GM12878 (cell line): Measurements from ENCODE around the gene WWOX. TPM values are rescaled to one million over a fixed set of nuclear protein-coding genes. Genes with fewer than 3 reads are reported as not detected.

ENCODE experiments used
- ATAC-seq: fragments of 200-7000 bp; cut with Tn5 transposase; 3 replicates; pipeline ENCODE4 v1.9.1; 2020; ENCODE audit warnings: mild to moderate bottlenecking, moderate library complexity
- BruUV-seq: library from RNA; stranded (reverse); fragments of 400-500 nt; replicated peaks from 2 replicates; lab custom pipeline; 2021; lab: Mats Ljungman, UMichigan
- CTCF ChIA-PET: fragments of 300-600 bp; sonication (Branson Sonifier 250); formaldehyde crosslinking; extraction: SDS; loops from one replicate; lab custom pipeline; 2021; ENCODE audit warnings: inconsistent platforms; lab: Yijun Ruan, JAX
- POLR2A ChIA-PET: fragments of 350-600 bp; formaldehyde crosslinking; extraction: SDS; loops from one replicate; lab custom pipeline; 2021; ENCODE audit warnings: inconsistent platforms; lab: Charles Lee
- RAD21 ChIA-PET: fragments of 300-600 bp; sonication (Branson Sonifier 250); formaldehyde crosslinking; loops from one replicate; lab custom pipeline; 2023; ENCODE audit warnings: antibody characterized with exemption; ENCODE audit not compliant: unreplicated experiment; lab: Charles Lee
- SMC1A ChIA-PET: fragments of 300-600 bp; sonication (Branson Sonifier 250); formaldehyde crosslinking; loops from one replicate; lab custom pipeline; 2023; ENCODE audit not compliant: unreplicated experiment, uncharacterized antibody; lab: Charles Lee
- DNase-seq: peaks from one replicate; pipeline ENCODE4 v3.0.0-alpha.2; 2011; ENCODE audit warnings: low read depth, low spot score
- FAIRE-seq: peaks from 3 replicates; lab custom pipeline; 2011; peaks lifted over from hg19 to GRCh38; lab: Jason Lieb, UNC
- H2AFZ ChIP-seq: 2 replicates; pipeline ENCODE4 v1.6.0; 2011; ENCODE audit warnings: low read depth, low read length, control low read depth; ENCODE audit not compliant: control insufficient read depth
- H3K27ac ChIP-seq: 2 replicates; pipeline ENCODE4 v1.5.1; 2011; ENCODE audit warnings: control low read depth; ENCODE audit not compliant: control insufficient read depth, insufficient read depth
- H3K27me3 ChIP-seq, 2 experiments: replicated peaks in 1 of 2; 2 replicates each; pipeline versions ENCODE4 v1.6.0 to v1.6.1; 2011; ENCODE audit warnings: low read length in 1 of 2; ENCODE audit not compliant: control insufficient read depth in 2 of 2, insufficient read depth in 2 of 2
- H3K36me3 ChIP-seq, 2 experiments: 2 replicates each; pipeline ENCODE4 v1.5.1; 2011; ENCODE audit warnings: low read length in 1 of 2; ENCODE audit not compliant: control insufficient read depth in 2 of 2, insufficient read depth in 2 of 2
- H3K4me1 ChIP-seq: 2 replicates; pipeline ENCODE4 v1.6.1; 2011; ENCODE audit warnings: mild to moderate bottlenecking, low read length, moderate library complexity, mixed read lengths; ENCODE audit not compliant: control insufficient read depth, insufficient read depth
- H3K4me2 ChIP-seq: 2 replicates; pipeline ENCODE4 v1.6.0; 2011; ENCODE audit warnings: control low read depth; ENCODE audit not compliant: control insufficient read depth, insufficient read depth
- H3K4me3 ChIP-seq: fragments of 200-600 bp; sonication (generic); 2 replicates; pipeline ENCODE4 v1.5.1; 2016
- H3K79me2 ChIP-seq: 2 replicates; pipeline ENCODE4 v1.6.0; 2011; ENCODE audit warnings: low read length; ENCODE audit not compliant: control insufficient read depth, insufficient read depth
- H3K9ac ChIP-seq: 2 replicates; pipeline ENCODE4 v1.8.0; 2011; ENCODE audit warnings: low read length, control low read depth, mixed read lengths; ENCODE audit not compliant: control insufficient read depth, insufficient read depth
- H3K9me3 ChIP-seq: replicated peaks from 3 replicates; pipeline ENCODE4 v1.5.1; 2011; ENCODE audit warnings: mild to moderate bottlenecking, low read length; ENCODE audit not compliant: control insufficient read depth, insufficient read depth
- H4K20me1 ChIP-seq: 2 replicates; pipeline ENCODE4 v1.6.0; 2011; ENCODE audit not compliant: control insufficient read depth, insufficient read depth
- BCL11A ChIP-seq: IDR thresholded peaks from 2 replicates; pipeline ENCODE4 v1.6.1; 2011; ENCODE audit warnings: low read depth, low read length
- BHLHE40 ChIP-seq, 2 experiments: fragments of 450-650 bp in 1 of 2; IDR thresholded peaks; 2 replicates each; pipeline ENCODE4 v1.6.1; 2011 to 2017; ENCODE audit warnings: low read depth in 2 of 2, borderline replicate concordance in 1 of 2, improper control_type of control experiment in 1 of 2, low read length in 1 of 2, mild to moderate bottlenecking in 1 of 2
- CREM ChIP-seq: IDR thresholded peaks from 2 replicates; pipeline ENCODE4 v1.6.1; 2014; ENCODE audit warnings: antibody characterized with exemption, low read depth
- FOS ChIP-seq: IDR thresholded peaks from 3 replicates; pipeline ENCODE4 v1.6.1; 2011; ENCODE audit warnings: borderline replicate concordance; ENCODE audit not compliant: insufficient read length; ENCODE audit errors: extremely low read depth
- HCFC1 ChIP-seq: fragments of 150-350 bp; IDR thresholded peaks from 2 replicates; pipeline ENCODE4 v1.6.1; 2014; ENCODE audit warnings: low read length
- HDGF ChIP-seq: fragments of 450-650 bp; IDR thresholded peaks from 2 replicates; pipeline ENCODE4 v1.6.1; 2016; ENCODE audit warnings: antibody characterized with exemption
- IKZF2 ChIP-seq, 2 experiments: fragments of 450-650 bp; IDR thresholded peaks; 2 replicates each; pipeline ENCODE4 v1.6.1; 2017; ENCODE audit warnings: mild to moderate bottlenecking in 2 of 2, moderate library complexity in 2 of 2
- JUND ChIP-seq: IDR thresholded peaks from 2 replicates; pipeline ENCODE4 v1.6.1; 2012; ENCODE audit warnings: low read depth, mild to moderate bottlenecking, low read length, improper control_type of control experiment, moderate library complexity
- MAX ChIP-seq: IDR thresholded peaks from 2 replicates; pipeline ENCODE4 v1.6.1; 2012; ENCODE audit warnings: low read depth, low read length, improper control_type of control experiment
- NR2C1 ChIP-seq: fragments of 450-650 bp; IDR thresholded peaks from 2 replicates; pipeline ENCODE4 v1.6.1; 2017; ENCODE audit warnings: antibody characterized with exemption, mild to moderate bottlenecking, moderate library complexity
- PML ChIP-seq: IDR thresholded peaks from 2 replicates; pipeline ENCODE4 v1.6.1; 2012; ENCODE audit warnings: low read length, inconsistent platforms
- RAD21 ChIP-seq: IDR thresholded peaks from 2 replicates; pipeline ENCODE4 v1.6.1; 2011; ENCODE audit warnings: mild to moderate bottlenecking, low read depth, low read length, moderate library complexity; ENCODE audit not compliant: insufficient read depth
- RBBP5 ChIP-seq: fragments of 200-600 bp; sonication (generic); conservative IDR thresholded peaks from 2 replicates; pipeline ENCODE4 v1.6.1; 2016
- RELB ChIP-seq: fragments of 450-650 bp; IDR thresholded peaks from 2 replicates; pipeline ENCODE4 v1.6.1; 2017; ENCODE audit warnings: low read depth, mild to moderate bottlenecking, moderate library complexity
- SP1 ChIP-seq: IDR thresholded peaks from one replicate; pipeline ENCODE4 v1.6.1; 2011; ENCODE audit warnings: low read depth, low read length
- SUPT20H ChIP-seq: IDR thresholded peaks from 2 replicates; pipeline ENCODE4 v1.6.1; 2011; ENCODE audit warnings: low read depth, mild to moderate bottlenecking, low read length, moderate library complexity, borderline replicate concordance; ENCODE audit not compliant: control insufficient read depth
- YY1 ChIP-seq: IDR thresholded peaks from 2 replicates; pipeline ENCODE4 v1.6.1; 2011; ENCODE audit warnings: low read depth, mild to moderate bottlenecking, low read length
- ZNF24 ChIP-seq: fragments of 450-650 bp; IDR thresholded peaks from 2 replicates; pipeline ENCODE4 v1.6.1; 2017; ENCODE audit warnings: antibody characterized with exemption, mild to moderate bottlenecking
- ZSCAN29 ChIP-seq: fragments of 450-650 bp; IDR thresholded peaks from 2 replicates; pipeline ENCODE4 v1.6.1; 2017; ENCODE audit warnings: mild to moderate bottlenecking, moderate library complexity
- WGBS: methylation state at CpG from one replicate; pipeline ENCODE4 v1.1.6; 2016; ENCODE audit warnings: low lambda C conversion rate; ENCODE audit not compliant: insufficient replicate concordance, insufficient coverage; ENCODE audit errors: missing lambda C conversion rate; 5-methylcytosine and 5-hydroxymethylcytosine counted together
- in situ Hi-C: fragments of 300-500 bp; cut with MboI; formaldehyde crosslinking; loops from 9 replicates; pipeline ENCODE4 v1.14.3; 2018; ENCODE audit warnings: mixed read lengths
- intact Hi-C: fragments of 100-400 bp; cut with micrococcal nuclease; formaldehyde crosslinking; loops from one replicate; pipeline ENCODE4 v1.14.2; 2022; ENCODE audit not compliant: unreplicated experiment
- polyA plus RNA-seq, 11 experiments: library from polyadenylated mRNA; depleted of rRNA in 4 of 11; unstranded in 6 of 11; stranded (reverse) in 5 of 11; fragments of >200 nt; fragmentation: Nextera tagmentation in 4 of 11; fragmentation: Illumina TruSeq in 1 of 11; extraction: Ambion mirVana in 4 of 11; extraction: Trizol in 1 of 11; gene quantifications; 1 replicate in 1 of 11; 2 replicates in 10 of 11; pipeline versions ENCODE4 v1.2.1 to v1.2.3, GENCODE V29; 2011 to 2016; ENCODE audit warnings: inconsistent platforms in 2 of 11, missing spikeins in 2 of 11, low read depth in 1 of 11
- total RNA-seq, 4 experiments: library from RNA; depleted of rRNA in 3 of 4; stranded (reverse); fragments of >200 nt in 3 of 4; fragmentation: Illumina TruSeq in 1 of 4; extraction: Trizol in 1 of 4; gene quantifications; 2 replicates each; pipeline versions ENCODE4 v1.2.1 to v1.2.3, GENCODE V29; 2013 to 2021
- TF ChIP-seq, protein P1 (sequence below): fragments of 450-650 bp; IDR thresholded peaks from 2 replicates; pipeline ENCODE4 v1.6.1; 2018; ENCODE audit warnings: borderline replicate concordance, mild to moderate bottlenecking; ENCODE audit not compliant: partially characterized antibody

WWOX gene
- total and polyA plus RNA-seq, 10 of the 15 experiments (the other 5 are each of a cell fraction or from before 2014, with no cell fraction given): 2.8 to 24.4 (median 17.8) TPM

DNA sequence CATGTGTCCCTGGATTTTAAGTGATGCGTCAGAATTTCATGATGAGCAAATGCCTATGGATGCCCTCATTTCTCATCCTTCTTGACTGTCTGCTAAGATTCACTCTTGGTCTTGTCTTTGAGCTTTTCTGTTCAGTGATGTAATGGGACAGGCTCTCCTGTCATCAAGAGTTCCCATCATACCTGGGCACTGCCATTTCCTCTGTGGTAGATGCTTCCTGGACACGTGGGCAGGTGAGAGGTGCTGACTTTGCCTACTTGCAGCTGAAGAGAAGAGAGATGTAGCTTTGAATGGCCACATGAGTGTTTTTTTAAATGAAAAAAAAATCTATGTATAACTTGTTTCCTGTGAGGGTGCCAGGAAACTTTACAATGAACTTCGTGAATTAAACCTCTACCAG, 943.4 kb downstream of the WWOX start (continued):
- TF ChIP-seq FOS (no peak), IKZF2 (IDR thresholded peaks at IDR 0.05) (no peak), RBBP5 (no peak), HDGF (no peak), NR2C1 (no peak), ZNF24 (no peak)
- TF ChIP-seq, protein P1, sequence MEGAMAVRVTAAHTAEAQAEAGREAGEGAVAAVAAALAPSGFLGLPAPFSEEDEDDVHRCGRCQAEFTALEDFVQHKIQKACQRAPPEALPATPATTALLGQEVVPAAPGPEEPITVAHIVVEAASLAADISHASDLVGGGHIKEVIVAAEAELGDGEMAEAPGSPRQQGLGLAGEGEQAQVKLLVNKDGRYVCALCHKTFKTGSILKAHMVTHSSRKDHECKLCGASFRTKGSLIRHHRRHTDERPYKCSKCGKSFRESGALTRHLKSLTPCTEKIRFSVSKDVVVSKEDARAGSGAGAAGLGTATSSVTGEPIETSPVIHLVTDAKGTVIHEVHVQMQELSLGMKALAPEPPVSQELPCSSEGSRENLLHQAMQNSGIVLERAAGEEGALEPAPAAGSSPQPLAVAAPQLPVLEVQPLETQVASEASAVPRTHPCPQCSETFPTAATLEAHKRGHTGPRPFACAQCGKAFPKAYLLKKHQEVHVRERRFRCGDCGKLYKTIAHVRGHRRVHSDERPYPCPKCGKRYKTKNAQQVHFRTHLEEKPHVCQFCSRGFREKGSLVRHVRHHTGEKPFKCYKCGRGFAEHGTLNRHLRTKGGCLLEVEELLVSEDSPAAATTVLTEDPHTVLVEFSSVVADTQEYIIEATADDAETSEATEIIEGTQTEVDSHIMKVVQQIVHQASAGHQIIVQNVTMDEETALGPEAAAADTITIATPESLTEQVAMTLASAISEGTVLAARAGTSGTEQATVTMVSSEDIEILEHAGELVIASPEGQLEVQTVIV: no peak
- TF ChIP-seq, all 136 proteins: peak for 0

DNA sequence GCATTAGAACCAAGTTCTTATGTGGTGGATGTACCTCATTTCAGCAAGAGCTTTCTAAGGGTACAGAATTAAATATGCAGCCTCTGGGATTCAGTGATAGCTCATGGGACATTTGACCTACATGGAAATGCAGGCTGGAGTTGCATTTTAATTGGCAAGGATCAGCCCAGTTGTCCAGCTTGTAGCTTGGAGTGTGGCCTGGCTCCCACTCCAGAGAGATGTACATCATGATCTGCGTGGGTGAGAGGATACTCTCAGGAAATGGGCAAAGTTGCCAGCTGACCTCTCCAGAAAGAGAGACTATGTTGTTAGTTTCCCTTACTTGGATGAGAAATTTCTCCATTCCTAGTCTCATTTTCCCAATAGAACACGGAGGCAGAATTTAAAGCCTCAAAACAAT, 945.7 kb downstream of the WWOX start:
- no peak overlapping the region for H3K27ac ChIP-seq
- no peak overlapping the region for H3K4me3 ChIP-seq
- 0% methylated on average over 2 of the region's 2 CpGs for WGBS
- H4K20me1 ChIP-seq: no peaks in the 10 kb centered on the region
- H3K9me3 ChIP-seq: no peaks in the 10 kb centered on the region
- in situ Hi-C loops (no loop called here), intact Hi-C loops (loop anchor here (10.0 kb wide), 1 partner anchor 540 kb away; no protein-coding TSS in a partner anchor)
- no peak for FAIRE-seq
- ChIA-PET POLR2A (no interaction called here), SMC1A (no interaction called here), CTCF (no interaction called here), RAD21 (no interaction called here)
- BruUV-seq: no TSS peak
- no peaks in the 10 kb centered on the region for H3K36me3 ChIP-seq
- H2AFZ ChIP-seq: no peak overlapping the region
- DNase-seq: no peak
- no peak for ATAC-seq
- no peak overlapping the region for H3K9ac ChIP-seq
- H3K27me3 ChIP-seq: no peaks in the 10 kb centered on the region; a peak in 2 of 4 replicates
- H3K4me2 ChIP-seq: no peak overlapping the region
- no peak for TF ChIP-seq HCFC1
- TF ChIP-seq MAX: no peak
- TF ChIP-seq SUPT20H: no peak
- TF ChIP-seq BHLHE40 (IDR thresholded peaks at IDR 0.05; ENCODE audit: borderline replicate concordance in 1 of 2, low read depth in 2 of 2, low read length in 1 of 2): no peak
- no peak for TF ChIP-seq RELB
- no peak for TF ChIP-seq BCL11A
- no peak for TF ChIP-seq IKZF2 (IDR thresholded peaks at IDR 0.05)
- no peak for TF ChIP-seq SP1
- TF ChIP-seq ZSCAN29: no peak
- no peak for TF ChIP-seq YY1
- TF ChIP-seq JUND: no peak
- TF ChIP-seq ZNF24: no peak
- TF ChIP-seq RAD21: no peak
- no peak for TF ChIP-seq CREM
- no peak for TF ChIP-seq PML
- TF ChIP-seq, all 136 proteins: peak for 0
- Histone ChIP-seq H3K79me2 (no peaks in the 10 kb centered on the region), H3K4me1 (no peaks in the 10 kb centered on the region)
